GM21717 (cell line): Measurements from ENCODE around the gene DLX6.
A peak's percentile ranks its signal among the peaks of the same experiment; 100 is the strongest.
"Not testable (repeated sequence)": the region's sequence is repeated elsewhere in the genome, so short reads cannot be mapped to it uniquely, and the experiment has no call there.

ENCODE experiments used
- ATAC-seq: cut with Tn5 transposase; IDR thresholded peaks from one replicate; pipeline ENCODE4 v1.9.1; 2021; ENCODE audit warnings: mild to moderate bottlenecking, moderate library complexity; ENCODE audit not compliant: unreplicated experiment

The DLX6 gene

GRCh38 chr7:97021747-97022490, 16.6 kb downstream of the DLX6 start:
- ATAC-seq: no peak

GRCh38 chr7:97022491-97023306, 17.3 kb downstream of the DLX6 start:
- no peak for ATAC-seq

- no peak for ATAC-seq
These were observed 19.1 kb downstream of the DLX6 start, which contains the start of gene DLX5 for GRCh38 chr7:97024209-97025129. Gene DLX5, minus strand, starts transcription at chr7:97024831. Its CDS starts 208 bp downstream, at chr7:97024623.

GRCh38 chr7:97025130-97025499, 19.8 kb downstream of the DLX6 start:
- no peak for ATAC-seq

GRCh38 chr7:97025983-97026714, 20.8 kb downstream of the DLX6 start:
- ATAC-seq: no peak

GRCh38 chr7:97026715-97027426, 21.5 kb downstream of the DLX6 start:
- peak; percentile 31 for ATAC-seq

- ATAC-seq: peak; percentile 93
These were observed 22.3 kb downstream of the DLX6 start for GRCh38 chr7:97027427-97028234.

GRCh38 chr7:97034213-97034852, 29.0 kb downstream of the DLX6 start:
- ATAC-seq: not testable (repeated sequence)

- ATAC-seq: no peak
These were observed 34.2 kb downstream of the DLX6 start for GRCh38 chr7:97039374-97040065.

GRCh38 chr7:97043281-97043680, 37.9 kb downstream of the DLX6 start:
- no peak for ATAC-seq
